Astrocyte of the hippocampus (primary cell): ENCODE measurements around the gene ACAD11.
"Not testable (repeated sequence)": the region's sequence is repeated elsewhere in the genome, so short reads cannot be mapped to it uniquely, and the experiment has no call there.

Experiments
- DNase-seq: peaks from one replicate; pipeline ENCODE4 v3.0.0; 2011; ENCODE audit warnings: low read depth, low spot score

Gene ACAD11

GRCh38 chr3:132652640-132653270 lies 6.9 kb downstream of the ACAD11 start:
- no peak for DNase-seq

- no peak for DNase-seq
These were observed 9.5 kb downstream of the ACAD11 start for GRCh38 chr3:132650153-132650552.

- no peak for DNase-seq
These were observed 14.6 kb downstream of the ACAD11 start for GRCh38 chr3:132645058-132645457.

- DNase-seq = no peak
These were observed 16.2 kb downstream of the ACAD11 start for GRCh38 chr3:132643366-132643765.

DNA sequence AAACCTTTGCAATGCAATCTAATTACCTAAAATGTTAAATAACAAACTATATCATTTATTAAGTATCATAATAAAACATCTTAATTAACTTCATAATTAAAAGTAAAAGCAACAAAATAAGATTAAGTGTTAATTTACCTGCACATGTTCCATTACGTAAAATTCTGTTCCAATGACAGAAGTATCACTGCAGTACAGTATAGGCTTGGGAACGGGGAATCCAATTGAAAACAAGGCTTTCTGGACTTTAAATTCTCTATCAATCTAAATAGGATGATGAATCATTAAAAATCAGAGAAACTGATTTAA lies 17.1 kb downstream of the ACAD11 start:
- DNase-seq = no peak

DNA sequence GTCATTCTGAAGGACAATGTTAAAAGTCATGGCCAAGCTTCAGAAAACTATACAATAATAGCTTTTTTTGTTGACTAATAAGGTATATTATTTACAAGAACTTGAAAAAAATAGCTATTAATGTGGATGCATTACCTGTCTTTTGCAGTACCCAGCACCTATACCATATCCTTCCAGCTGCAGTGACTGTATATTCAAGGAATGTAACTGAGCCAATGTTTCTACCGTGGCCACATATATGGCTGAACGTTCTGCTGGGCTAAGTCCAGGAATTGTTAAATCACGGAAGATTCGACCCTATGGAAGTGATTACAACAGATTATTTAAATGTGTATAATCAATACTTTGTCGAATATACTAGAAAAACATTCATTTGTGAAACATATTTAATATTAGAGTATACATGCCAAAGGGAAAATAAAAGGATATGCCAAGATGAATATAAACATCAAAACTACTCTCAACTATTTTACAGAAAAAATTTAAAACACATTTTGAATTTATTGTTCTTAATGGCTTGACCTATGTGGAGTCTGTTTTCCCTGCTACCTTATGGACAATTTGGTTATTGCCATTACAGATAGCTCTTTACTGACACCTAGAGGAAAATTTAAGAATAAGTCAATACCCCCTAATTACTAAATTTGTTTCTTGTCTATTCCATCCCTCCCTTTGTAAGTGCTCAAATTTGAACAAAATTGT lies 17.6 kb downstream of the ACAD11 start:
- DNase-seq = peak; percentile 64

GRCh38 chr3:132641427-132641826 lies 18.2 kb downstream of the ACAD11 start:
- not testable (repeated sequence) for DNase-seq

DNA sequence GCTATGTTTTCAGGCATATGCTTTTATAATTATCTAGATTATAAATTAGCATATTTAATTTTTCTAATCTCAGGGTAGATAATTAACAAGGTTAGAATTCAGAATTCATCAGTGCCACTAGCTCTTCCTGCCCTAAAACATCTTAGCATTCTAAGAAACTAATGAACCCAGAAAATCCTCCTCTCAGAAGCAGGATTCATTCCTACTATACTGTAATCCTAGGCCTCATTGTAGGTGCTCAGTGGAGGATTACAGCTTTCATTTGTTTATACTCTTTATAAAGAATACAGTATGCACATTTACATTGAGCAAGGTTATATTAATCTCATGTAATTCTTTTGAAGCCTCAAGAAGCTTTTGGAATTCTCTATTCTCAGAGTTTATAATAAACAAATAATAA lies 20.9 kb downstream of the ACAD11 start:
- no peak for DNase-seq

GRCh38 chr3:132637590-132637989 lies 22.0 kb downstream of the ACAD11 start:
- peak; percentile 25 for DNase-seq

- DNase-seq = no peak
These were observed 24.6 kb downstream of the ACAD11 start for GRCh38 chr3:132635052-132635451.

DNA sequence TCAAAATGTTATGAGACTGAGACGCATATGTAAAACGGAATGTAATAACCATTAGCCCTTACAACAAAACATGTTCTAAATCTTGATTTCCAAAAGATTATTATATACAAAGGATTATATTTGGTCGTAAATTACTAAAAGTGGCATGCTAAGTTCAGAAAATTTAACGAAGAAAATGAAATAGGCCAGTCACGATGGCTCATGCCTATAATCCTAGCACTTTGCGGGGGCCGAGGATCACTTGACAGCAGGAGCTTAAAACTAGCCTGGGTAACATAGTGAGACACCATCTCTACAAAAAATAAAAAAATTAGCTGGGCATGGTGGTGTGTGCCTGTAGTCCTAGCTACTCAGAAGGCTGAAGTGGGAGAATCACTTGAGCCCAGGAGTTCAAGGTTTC lies 29.0 kb downstream of the ACAD11 start:
- no peak for DNase-seq

DNA sequence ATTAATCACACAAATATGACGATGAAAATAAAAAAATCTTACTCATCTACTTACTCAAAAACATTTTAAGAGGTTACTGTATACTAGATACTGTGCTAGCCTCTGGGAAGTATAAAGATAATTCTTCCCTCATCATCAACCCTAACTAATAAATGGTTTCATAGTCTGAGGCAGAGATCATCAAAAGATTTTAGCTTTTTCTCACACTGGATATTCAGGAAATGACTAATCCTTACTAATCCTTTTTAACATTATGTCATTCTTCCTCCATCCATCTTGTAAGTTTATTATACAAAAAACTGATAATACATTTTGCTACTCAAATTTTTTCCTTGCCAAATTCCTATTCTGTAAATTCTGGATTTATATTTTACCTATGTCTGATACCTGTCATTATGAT lies 29.7 kb downstream of the ACAD11 start:
- DNase-seq = peak; percentile 17

DNA sequence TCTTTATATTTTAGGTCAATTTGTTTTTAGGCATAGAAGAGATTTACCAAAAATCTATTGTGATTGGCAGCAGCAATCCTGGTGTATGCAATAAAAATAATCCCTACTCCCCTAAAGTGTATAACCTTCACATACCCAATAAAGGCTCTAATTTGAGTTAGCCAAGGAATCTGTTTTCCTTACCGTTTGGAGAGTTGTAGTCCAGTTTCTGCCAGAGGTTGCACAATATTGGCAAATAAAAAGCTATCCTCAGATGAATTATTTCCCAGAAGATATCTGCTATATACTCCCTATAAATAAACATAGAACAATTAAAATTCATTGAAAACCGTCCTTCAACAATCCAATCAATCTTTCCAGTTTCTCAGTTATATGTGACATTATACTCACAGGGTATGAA lies 31.5 kb downstream of the ACAD11 start:
- DNase-seq = no peak

DNA sequence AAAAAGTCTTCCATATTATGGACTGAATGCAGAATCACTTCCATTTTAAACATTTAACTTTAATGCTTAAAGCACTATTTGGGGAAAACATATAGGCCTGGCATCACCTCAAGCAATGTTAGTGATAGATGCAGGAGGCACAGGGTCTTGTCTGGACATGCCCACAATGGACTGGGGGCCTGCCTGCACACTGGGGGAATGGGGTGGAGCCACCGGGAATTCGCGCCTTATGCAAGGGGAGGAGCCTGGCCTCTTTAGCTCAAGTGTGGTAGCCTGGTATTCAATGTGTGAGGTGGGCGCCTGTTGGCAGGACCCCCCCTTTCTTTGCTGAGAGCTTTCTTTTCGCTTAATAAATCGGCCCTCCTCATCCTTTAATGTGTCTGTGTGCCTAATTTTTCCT lies 32.7 kb downstream of the ACAD11 start:
- DNase-seq = no peak

- no peak for DNase-seq
These were observed 34.0 kb downstream of the ACAD11 start for GRCh38 chr3:132625613-132626012.

DNA sequence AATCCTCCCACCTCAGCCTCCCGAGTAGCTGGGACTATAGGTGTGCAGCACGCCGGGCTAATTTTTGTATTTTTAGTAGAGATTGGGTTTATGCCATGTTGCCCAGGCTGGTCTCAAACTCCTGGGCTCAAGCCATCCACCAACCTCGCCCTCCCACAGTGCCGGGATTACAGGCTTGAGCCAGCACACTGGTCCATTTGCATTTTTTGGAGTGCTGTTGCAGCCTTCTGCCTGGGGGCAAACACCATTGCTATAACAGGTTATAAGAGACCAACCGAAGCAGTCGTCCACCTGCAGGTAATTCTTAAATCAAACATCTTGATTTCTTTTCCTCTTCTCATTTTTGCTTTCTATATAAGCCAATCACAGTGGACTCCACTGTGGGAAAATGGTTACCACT lies 34.8 kb downstream of the ACAD11 start:
- DNase-seq = no peak

GRCh38 chr3:132623646-132624045 lies 36.0 kb downstream of the ACAD11 start:
- no peak for DNase-seq

DNA sequence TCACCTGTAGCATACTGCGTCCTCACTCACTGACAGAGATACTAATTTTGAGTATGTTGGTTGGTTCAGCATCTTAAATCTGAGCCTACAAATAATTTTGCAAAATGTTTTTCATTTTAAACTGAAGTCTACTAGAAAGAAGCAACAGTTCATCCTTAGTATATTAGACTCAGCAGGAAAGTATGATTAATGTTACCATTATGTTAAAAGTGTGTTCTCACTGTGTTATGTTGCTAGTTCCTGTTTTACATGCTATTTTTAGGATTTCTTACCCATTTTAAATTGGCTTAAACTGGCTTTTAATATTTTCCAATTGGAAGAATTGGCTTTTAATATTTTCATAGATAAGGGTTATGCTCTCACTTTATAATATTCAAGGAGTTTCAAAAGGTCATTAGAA lies 36.8 kb downstream of the ACAD11 start:
- DNase-seq = no peak

DNA sequence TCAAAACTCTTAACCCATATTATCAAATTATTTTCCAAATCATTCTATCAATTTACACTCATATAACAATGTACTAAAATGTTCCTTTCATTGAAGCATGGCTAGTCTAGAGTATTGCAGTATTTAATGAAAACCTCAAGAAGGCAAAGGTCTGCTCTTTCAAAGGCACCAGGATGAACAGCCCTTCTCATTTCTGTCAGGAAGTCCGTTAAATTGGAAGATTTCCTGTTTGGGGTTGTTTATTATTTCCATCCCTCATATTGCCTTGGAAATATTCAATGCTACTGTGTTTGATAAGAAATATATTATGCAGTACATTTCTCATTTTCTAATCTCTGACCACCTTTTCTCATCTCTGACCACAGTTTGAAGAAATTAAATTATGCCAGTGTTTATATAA lies 37.5 kb downstream of the ACAD11 start:
- DNase-seq = no peak

GRCh38 chr3:132616780-132617179 lies 42.8 kb downstream of the ACAD11 start:
- no peak for DNase-seq

DNA sequence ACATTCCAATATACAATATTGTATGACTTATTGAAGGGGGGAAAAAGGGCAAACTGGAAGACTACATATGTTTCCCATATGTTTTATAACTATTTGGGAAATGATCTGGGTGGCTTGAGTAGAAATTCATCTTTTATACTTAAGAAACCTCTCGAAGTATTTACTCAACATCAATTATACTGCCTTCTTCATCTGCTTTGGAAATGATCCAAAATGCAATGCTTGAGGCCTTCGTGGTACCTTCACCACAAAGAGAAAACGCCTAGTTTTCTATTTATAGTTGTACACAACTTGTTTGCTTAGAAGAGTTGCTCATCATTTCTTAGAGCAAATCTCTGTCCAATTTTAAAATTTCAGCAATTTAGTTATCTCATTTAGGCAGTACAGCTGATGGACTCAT lies 43.7 kb downstream of the ACAD11 start:
- DNase-seq = no peak

DNA sequence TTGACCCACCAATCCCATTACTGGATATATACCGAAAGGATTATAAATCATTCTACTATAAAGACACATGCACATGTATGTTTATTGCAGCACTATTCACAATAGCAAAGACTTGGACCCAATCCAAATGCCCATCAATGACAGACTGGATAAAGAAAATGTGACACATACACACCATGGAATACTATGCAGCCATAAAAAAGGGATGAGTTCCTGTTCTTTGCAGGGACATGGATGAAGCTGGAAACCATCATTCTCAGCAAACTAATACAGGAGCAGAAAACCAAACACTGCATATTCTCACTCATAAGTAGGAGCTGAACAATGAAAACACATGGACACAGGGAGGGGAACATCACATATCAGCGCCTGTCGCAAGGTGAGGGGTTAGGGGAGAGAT lies 44.3 kb downstream of the ACAD11 start:
- not testable (repeated sequence) for DNase-seq

GRCh38 chr3:132606620-132607019 lies 53.0 kb downstream of the ACAD11 start:
- DNase-seq = peak; percentile 3

DNA sequence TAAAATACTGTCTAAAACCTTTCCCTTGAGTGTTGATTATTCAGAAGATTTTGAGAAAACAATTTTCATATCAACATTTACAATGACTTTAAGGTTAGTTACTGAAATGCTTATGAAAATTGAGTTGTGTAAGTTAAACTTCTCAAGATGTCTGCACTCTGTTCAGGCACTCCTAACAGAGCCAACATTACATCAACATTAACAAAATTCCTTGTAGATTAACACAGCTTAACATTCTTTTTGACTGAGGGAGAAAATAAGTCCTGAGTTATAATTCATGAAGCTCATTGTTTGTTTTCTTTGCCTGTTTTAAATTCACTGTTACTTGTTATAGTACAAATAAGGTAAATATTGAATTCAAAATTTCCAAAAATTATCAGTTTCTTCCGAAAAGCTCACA lies 53.5 kb downstream of the ACAD11 start:
- DNase-seq = peak; percentile 39
